A549 (cell line): ENCODE results near the gene DMRTB1. TPM values are rescaled to one million over a fixed set of nuclear protein-coding genes. Genes with fewer than 3 reads are reported as not detected.

Experiments
- ATAC-seq, 2 experiments: fragments of 200-7000 bp in 1 of 2; fragments of >200 bp in 1 of 2; cut with Nextera tagmentation in 1 of 2; cut with Tn5 transposase in 1 of 2; 3 replicates each; pipeline versions ENCODE4 v1.8.0 to v1.9.1; 2018 to 2020; ENCODE audit warnings: mild to moderate bottlenecking in 1 of 2, moderate library complexity in 1 of 2
- CTCF ChIA-PET: fragments of 300-600 bp; sonication (Branson Sonifier 250); formaldehyde crosslinking; extraction: SDS; loops from one replicate; lab custom pipeline; 2021; ENCODE audit warnings: antibody characterized with exemption, inconsistent platforms; lab: Yijun Ruan, JAX
- POLR2A ChIA-PET: fragments of 350-600 bp; formaldehyde crosslinking; extraction: SDS; loops from one replicate; lab custom pipeline; 2021; ENCODE audit warnings: antibody characterized with exemption, inconsistent platforms; lab: Yijun Ruan, JAX
- DNase-seq, 2 experiments: peaks; one replicate each; pipeline versions ENCODE4 v3.0.0 to v3.0.0-alpha.2; 2011 to 2016; ENCODE audit warnings: low read depth in 1 of 2, low spot score in 1 of 2
- FAIRE-seq: peaks from 2 replicates; lab custom pipeline; 2011; peaks lifted over from hg19 to GRCh38; lab: Jason Lieb, UNC
- H3K27ac ChIP-seq, 2 experiments: fragments of >200 bp; sonication (Bioruptor Twin); formaldehyde crosslinking; 3 replicates each; pipeline ENCODE4 v1.5.1; 2016 to 2017
- H3K4me1 ChIP-seq: fragments of >200 bp; sonication (Bioruptor Twin); formaldehyde crosslinking; 3 replicates; pipeline ENCODE4 v1.6.1; 2016
- H3K4me2 ChIP-seq: fragments of >200 bp; sonication (Bioruptor Twin); formaldehyde crosslinking; 3 replicates; pipeline ENCODE4 v1.6.1; 2016
- H3K4me3 ChIP-seq: fragments of >200 bp; sonication (Bioruptor Twin); formaldehyde crosslinking; 3 replicates; pipeline ENCODE4 v1.5.1; 2016
- H3K9me3 ChIP-seq: fragments of >200 bp; sonication (Bioruptor Twin); formaldehyde crosslinking; 3 replicates; pipeline ENCODE4 v1.6.1; 2016
- CBX2 ChIP-seq: fragments of 200-600 bp; sonication (generic); IDR thresholded peaks from 2 replicates; pipeline ENCODE4 v1.6.1; 2016; ENCODE audit warnings: low read depth, mild to moderate bottlenecking, borderline replicate concordance
- CHD2 ChIP-seq: fragments of 150-350 bp; IDR thresholded peaks from 2 replicates; pipeline ENCODE4 v1.6.1; 2014; ENCODE audit warnings: low read length; ENCODE audit not compliant: partially characterized antibody
- GATA3 ChIP-seq: IDR thresholded peaks from 2 replicates; pipeline ENCODE4 v1.6.1; 2012; ENCODE audit warnings: borderline replicate concordance
- HDAC2 ChIP-seq: fragments of 200-600 bp; sonication (generic); IDR thresholded peaks from 2 replicates; pipeline ENCODE4 v1.6.1; 2016
- HEYL ChIP-seq: fragments of 250-450 bp; sonication (Bioruptor Pico); IDR thresholded peaks from 2 replicates; pipeline ENCODE4 v1.8.0; 2021; ENCODE audit warnings: mild to moderate bottlenecking, moderate library complexity
- HOXB13 ChIP-seq: fragments of 250-450 bp; sonication (Bioruptor Pico); IDR thresholded peaks from 2 replicates; pipeline ENCODE4 v1.5.0; 2020; ENCODE audit warnings: low read depth, mild to moderate bottlenecking, moderate library complexity
- NPAS2 ChIP-seq: fragments of 250-450 bp; sonication (Bioruptor Pico); IDR thresholded peaks from 2 replicates; pipeline ENCODE4 v1.8.0; 2022; ENCODE audit warnings: mild to moderate bottlenecking, moderate library complexity, borderline replicate concordance
- PHF8 ChIP-seq: fragments of 200-600 bp; sonication (generic); IDR thresholded peaks from 2 replicates; pipeline ENCODE4 v1.6.1; 2016; ENCODE audit warnings: low read depth, mild to moderate bottlenecking, antibody characterized with exemption, moderate library complexity, borderline replicate concordance
- RNF2 ChIP-seq: fragments of 200-600 bp; sonication (generic); IDR thresholded peaks from 2 replicates; pipeline ENCODE4 v1.6.1; 2016; ENCODE audit warnings: low read depth, mild to moderate bottlenecking, antibody characterized with exemption, moderate library complexity, borderline replicate concordance
- SREBF2 ChIP-seq: fragments of 450-650 bp; IDR thresholded peaks from 2 replicates; pipeline ENCODE4 v1.6.1; 2014; ENCODE audit warnings: mild to moderate bottlenecking, moderate library complexity
- WGBS: methylation state at CpG from one replicate; pipeline ENCODE4 v1.1.6; 2017; ENCODE audit errors: missing lambda C conversion rate; 5-methylcytosine and 5-hydroxymethylcytosine counted together
- polyA plus RNA-seq, 4 experiments: library from polyadenylated mRNA; depleted of rRNA in 3 of 4; stranded (reverse); fragments of >200 nt; fragmentation: RNase III in 1 of 4; extraction: RNeasy Plus Mini Kit Qiagen cat#74134 plus additional on column Dnase treatment in 1 of 4; gene quantifications; 2 replicates in 3 of 4; 3 replicates in 1 of 4; pipeline ENCODE4 v1.2.3, GENCODE V29; 2011 to 2017
- TF ChIP-seq, protein P1 (sequence below): fragments of 200-600 bp; sonication (generic); IDR thresholded peaks from 2 replicates; pipeline ENCODE4 v1.6.1; 2016; ENCODE audit warnings: antibody characterized with exemption, mild to moderate bottlenecking, moderate library complexity
- TF ChIP-seq, protein P2 (sequence below): fragments of 150-350 bp; IDR thresholded peaks from 2 replicates; pipeline ENCODE4 v1.6.1; 2014; ENCODE audit warnings: low read depth, mild to moderate bottlenecking, low read length
- TF ChIP-seq, protein P3 (sequence below): fragments of >200 bp; sonication (Bioruptor Twin); formaldehyde crosslinking; IDR thresholded peaks from 3 replicates; pipeline ENCODE4 v1.5.1; 2016

DMRTB1 gene
- polyA plus RNA-seq, 2 of the 4 experiments (the other 2 are of a cell fraction) = not detected

DNA sequence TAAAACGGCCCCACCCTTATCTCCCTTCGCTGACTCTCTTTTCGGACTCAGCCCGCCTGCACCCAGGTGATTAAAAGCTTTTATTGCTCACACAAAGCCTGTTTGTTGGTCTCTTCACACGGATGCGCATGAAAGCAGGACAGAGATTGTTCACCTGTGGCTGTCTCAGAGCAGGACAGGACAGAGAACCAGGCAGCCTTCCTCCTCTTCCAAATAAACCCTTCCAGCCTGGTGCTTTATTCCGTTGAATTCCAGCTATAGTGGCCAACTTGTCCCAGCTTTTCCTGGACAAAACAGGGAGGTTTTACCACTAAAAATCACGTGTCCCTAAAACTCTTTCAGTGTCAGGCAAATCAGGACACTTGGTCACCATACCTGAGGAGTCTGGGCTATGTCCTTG is 9.5 kb upstream of the DMRTB1 start:
- ChIA-PET POLR2A (no interaction called here), CTCF (interaction anchor here (0.8 to 2.4 kb wide), 4 partner anchors 8 to 46 kb away, joined by 3 to 10 read pairs (median 4); no protein-coding TSS in a partner anchor)
- no peaks in the 10 kb centered on the region; the same call in 2 of the 3 replicates for H3K4me1 ChIP-seq
- TF ChIP-seq NPAS2 (CRISPR knock-in tag) = no peak
- TF ChIP-seq SREBF2 = no peak
- no peak for TF ChIP-seq GATA3
- TF ChIP-seq CBX2 = no peak
- TF ChIP-seq, protein P1, sequence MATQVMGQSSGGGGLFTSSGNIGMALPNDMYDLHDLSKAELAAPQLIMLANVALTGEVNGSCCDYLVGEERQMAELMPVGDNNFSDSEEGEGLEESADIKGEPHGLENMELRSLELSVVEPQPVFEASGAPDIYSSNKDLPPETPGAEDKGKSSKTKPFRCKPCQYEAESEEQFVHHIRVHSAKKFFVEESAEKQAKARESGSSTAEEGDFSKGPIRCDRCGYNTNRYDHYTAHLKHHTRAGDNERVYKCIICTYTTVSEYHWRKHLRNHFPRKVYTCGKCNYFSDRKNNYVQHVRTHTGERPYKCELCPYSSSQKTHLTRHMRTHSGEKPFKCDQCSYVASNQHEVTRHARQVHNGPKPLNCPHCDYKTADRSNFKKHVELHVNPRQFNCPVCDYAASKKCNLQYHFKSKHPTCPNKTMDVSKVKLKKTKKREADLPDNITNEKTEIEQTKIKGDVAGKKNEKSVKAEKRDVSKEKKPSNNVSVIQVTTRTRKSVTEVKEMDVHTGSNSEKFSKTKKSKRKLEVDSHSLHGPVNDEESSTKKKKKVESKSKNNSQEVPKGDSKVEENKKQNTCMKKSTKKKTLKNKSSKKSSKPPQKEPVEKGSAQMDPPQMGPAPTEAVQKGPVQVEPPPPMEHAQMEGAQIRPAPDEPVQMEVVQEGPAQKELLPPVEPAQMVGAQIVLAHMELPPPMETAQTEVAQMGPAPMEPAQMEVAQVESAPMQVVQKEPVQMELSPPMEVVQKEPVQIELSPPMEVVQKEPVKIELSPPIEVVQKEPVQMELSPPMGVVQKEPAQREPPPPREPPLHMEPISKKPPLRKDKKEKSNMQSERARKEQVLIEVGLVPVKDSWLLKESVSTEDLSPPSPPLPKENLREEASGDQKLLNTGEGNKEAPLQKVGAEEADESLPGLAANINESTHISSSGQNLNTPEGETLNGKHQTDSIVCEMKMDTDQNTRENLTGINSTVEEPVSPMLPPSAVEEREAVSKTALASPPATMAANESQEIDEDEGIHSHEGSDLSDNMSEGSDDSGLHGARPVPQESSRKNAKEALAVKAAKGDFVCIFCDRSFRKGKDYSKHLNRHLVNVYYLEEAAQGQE = no peak
- TF ChIP-seq, protein P2, sequence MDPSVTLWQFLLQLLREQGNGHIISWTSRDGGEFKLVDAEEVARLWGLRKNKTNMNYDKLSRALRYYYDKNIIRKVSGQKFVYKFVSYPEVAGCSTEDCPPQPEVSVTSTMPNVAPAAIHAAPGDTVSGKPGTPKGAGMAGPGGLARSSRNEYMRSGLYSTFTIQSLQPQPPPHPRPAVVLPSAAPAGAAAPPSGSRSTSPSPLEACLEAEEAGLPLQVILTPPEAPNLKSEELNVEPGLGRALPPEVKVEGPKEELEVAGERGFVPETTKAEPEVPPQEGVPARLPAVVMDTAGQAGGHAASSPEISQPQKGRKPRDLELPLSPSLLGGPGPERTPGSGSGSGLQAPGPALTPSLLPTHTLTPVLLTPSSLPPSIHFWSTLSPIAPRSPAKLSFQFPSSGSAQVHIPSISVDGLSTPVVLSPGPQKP = no peak
- TF ChIP-seq HDAC2 = no peak
- TF ChIP-seq, protein P3, sequence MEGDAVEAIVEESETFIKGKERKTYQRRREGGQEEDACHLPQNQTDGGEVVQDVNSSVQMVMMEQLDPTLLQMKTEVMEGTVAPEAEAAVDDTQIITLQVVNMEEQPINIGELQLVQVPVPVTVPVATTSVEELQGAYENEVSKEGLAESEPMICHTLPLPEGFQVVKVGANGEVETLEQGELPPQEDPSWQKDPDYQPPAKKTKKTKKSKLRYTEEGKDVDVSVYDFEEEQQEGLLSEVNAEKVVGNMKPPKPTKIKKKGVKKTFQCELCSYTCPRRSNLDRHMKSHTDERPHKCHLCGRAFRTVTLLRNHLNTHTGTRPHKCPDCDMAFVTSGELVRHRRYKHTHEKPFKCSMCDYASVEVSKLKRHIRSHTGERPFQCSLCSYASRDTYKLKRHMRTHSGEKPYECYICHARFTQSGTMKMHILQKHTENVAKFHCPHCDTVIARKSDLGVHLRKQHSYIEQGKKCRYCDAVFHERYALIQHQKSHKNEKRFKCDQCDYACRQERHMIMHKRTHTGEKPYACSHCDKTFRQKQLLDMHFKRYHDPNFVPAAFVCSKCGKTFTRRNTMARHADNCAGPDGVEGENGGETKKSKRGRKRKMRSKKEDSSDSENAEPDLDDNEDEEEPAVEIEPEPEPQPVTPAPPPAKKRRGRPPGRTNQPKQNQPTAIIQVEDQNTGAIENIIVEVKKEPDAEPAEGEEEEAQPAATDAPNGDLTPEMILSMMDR = no peak
- TF ChIP-seq PHF8 = no peak
- no peak for TF ChIP-seq RNF2
- TF ChIP-seq HOXB13 (CRISPR knock-in tag) = no peak
- no peak for TF ChIP-seq CHD2
- no peak overlapping the region for H3K4me3 ChIP-seq
- H3K4me2 ChIP-seq = no peak overlapping the region
- no peak overlapping the region for H3K27ac ChIP-seq
- 62% methylated on average over 8 of the region's 8 CpGs for WGBS
- no peak for DNase-seq
- no peak for FAIRE-seq
- H3K9me3 ChIP-seq = no peaks in the 10 kb centered on the region
- no peak for ATAC-seq

DNA sequence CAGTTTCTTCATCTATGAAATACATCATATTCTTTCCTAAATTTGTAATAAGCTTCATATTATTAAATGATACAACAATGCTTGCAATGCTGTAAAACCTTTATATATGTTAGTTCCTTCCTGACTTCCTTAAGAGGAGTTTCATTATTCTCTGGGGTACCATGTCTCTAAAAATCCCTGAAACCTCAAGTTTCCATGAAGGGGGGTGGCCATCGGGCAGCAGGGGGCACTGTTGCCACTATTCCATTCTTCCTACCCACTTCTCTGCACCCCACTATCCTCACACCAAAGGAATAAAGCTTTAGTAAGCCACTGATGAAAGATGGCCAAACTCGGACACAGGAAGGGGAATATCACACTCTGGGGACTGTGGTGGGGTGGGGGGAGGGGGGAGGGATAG is 9.0 kb upstream of the DMRTB1 start:
- Histone ChIP-seq H3K4me1 (no peaks in the 10 kb centered on the region; the same call in 2 of the 3 replicates), H3K9me3 (no peaks in the 10 kb centered on the region), H3K4me2 (no peak overlapping the region), H3K27ac (no peak overlapping the region), H3K4me3 (no peak overlapping the region)
- ChIA-PET POLR2A (no interaction called here), CTCF (interaction anchor here (0.8 to 2.4 kb wide), 4 partner anchors 8 to 47 kb away, joined by 3 to 10 read pairs (median 4); no protein-coding TSS in a partner anchor)
- DNase-seq (no peak), ATAC-seq (no peak), FAIRE-seq (no peak)
- 0% methylated on average over 2 of the region's 2 CpGs for WGBS
- TF ChIP-seq, protein P3 = peak; percentile 36
- no peak for TF ChIP-seq HEYL (CRISPR knock-in tag)
